ENCODE results near the gene HLA-DOB.

The HLA-DOB gene

DNA sequence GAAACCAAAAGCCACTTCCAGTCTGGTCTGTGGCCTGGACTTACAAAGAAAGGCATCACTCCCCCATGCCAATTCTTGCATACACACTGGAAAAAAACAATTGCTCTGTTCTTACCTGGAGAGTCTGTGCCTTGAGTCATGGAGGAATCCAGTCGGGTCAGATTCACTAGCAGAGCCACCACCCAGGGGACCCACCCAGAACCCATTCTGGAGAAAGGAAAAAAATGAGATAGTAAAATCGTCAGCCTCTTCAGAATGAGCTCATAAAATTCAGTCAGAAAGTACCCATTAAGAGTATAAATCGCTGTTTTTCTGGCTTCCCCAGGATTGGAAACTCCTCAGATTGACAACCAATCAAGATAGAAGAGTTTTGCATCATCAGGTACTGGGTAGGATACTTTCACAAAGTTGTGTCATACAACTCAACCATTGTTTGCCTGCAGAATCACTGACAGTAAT is at the start of gene HLA-DOB:
Gene HLA-DOB, minus strand, starts transcription at position 257 of the 459 bp plus-strand sequence. Its CDS starts 51 bp downstream, at position 206.
- DNase-seq (ENCODE audit: low read depth) = peak; percentile 38
- H3K4me3 ChIP-seq (ENCODE audit: control insufficient read depth, low read depth, low read length) = no peak within 1 kb of the TSS
- TF ChIP-seq, protein P1, sequence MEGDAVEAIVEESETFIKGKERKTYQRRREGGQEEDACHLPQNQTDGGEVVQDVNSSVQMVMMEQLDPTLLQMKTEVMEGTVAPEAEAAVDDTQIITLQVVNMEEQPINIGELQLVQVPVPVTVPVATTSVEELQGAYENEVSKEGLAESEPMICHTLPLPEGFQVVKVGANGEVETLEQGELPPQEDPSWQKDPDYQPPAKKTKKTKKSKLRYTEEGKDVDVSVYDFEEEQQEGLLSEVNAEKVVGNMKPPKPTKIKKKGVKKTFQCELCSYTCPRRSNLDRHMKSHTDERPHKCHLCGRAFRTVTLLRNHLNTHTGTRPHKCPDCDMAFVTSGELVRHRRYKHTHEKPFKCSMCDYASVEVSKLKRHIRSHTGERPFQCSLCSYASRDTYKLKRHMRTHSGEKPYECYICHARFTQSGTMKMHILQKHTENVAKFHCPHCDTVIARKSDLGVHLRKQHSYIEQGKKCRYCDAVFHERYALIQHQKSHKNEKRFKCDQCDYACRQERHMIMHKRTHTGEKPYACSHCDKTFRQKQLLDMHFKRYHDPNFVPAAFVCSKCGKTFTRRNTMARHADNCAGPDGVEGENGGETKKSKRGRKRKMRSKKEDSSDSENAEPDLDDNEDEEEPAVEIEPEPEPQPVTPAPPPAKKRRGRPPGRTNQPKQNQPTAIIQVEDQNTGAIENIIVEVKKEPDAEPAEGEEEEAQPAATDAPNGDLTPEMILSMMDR (conservative IDR thresholded peaks at IDR 0.05; ENCODE audit: control insufficient read depth, insufficient read depth, low read depth, low read length) = no peak

DNA sequence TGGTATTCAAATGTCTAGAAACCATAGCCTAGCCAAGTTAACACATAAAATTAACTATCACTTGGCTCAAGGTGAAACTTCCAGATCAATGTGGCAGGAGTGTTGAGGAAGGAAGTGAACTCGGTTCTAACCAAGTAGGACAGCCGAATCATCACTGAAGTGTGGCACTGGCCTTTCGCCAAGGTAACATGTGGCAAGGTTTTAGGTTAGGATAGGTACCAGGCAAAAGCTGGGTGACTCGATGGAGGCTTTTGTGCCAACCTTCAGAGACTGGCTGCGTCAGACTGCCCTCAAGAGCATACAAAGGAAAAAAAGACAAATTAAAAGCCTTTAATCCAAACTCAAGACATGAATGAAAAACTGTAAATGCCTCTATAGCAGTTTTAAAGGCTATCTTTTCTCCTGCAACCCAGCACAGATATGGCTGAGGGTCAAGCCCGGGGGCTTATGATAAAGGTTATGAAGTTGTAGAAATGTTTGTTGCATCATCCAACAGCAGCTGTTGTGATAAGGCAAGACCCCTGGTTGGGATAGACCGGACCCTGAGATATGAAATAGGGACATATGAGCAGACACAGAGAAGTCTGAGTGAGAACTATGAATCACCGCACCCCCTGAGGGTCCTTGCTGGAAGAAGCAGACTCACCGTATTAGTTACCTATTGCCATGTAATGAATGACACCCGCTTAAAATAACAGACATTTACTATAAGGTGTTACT is 49.1 kb upstream of the HLA-DOB start:
- H3K4me3 ChIP-seq (ENCODE audit: control insufficient read depth, low read depth, low read length) = no peak overlapping the region
- TF ChIP-seq, protein P1 (conservative IDR thresholded peaks at IDR 0.05; ENCODE audit: control insufficient read depth, insufficient read depth, low read depth, low read length) = no peak
- no peak for DNase-seq (ENCODE audit: low read depth)

DNA sequence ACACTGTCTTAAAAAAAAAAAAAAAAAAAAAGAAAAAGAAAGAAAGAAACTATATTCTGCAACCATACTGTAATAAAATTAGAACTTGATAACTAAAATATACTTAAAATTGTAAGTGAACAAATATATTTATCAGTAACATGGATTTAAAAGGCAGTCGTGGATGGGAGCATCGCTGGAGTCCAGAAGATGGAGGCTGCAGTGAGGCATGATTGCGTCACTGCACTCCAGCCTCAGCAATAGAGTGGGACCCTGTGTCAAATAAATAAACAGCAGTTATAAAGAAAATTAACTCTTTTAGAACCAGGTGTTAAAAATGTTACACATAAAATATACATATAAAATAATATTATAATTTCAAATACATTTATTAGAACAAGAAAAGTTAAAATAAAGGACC is 45.9 kb upstream of the HLA-DOB start:
- no peak for DNase-seq (ENCODE audit: low read depth)
- no peak overlapping the region for H3K4me3 ChIP-seq (ENCODE audit: control insufficient read depth, low read depth, low read length)
- TF ChIP-seq, protein P1 (conservative IDR thresholded peaks at IDR 0.05; ENCODE audit: control insufficient read depth, insufficient read depth, low read depth, low read length) = no peak

DNA sequence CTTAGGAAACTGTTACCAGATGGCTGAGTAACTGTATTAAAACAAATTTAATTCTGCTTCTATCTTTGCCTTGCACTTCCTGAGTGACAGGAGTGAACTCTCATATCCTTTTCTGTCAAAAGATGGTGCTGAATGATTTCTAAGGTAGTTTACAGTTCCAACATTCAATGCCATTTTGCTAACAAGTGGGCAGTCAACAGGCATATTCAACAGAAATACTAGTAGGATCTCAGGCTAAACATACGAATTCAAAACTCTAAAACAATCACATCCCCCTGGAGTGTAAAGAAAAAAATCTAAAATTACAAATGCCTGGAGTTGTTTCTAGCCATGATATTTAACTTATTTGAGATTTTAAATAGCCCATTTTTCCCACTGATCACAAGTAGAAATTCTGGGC is 43.9 kb upstream of the HLA-DOB start:
- H3K4me3 ChIP-seq (ENCODE audit: control insufficient read depth, low read depth, low read length) = no peak overlapping the region

GRCh38 chr6:32858194-32858593 is 41.4 kb upstream of the HLA-DOB start:
- no peak overlapping the region for H3K4me3 ChIP-seq (ENCODE audit: control insufficient read depth, low read depth, low read length)
- TF ChIP-seq, protein P1 (conservative IDR thresholded peaks at IDR 0.05; ENCODE audit: control insufficient read depth, insufficient read depth, low read depth, low read length) = no peak
- no peak for DNase-seq (ENCODE audit: low read depth)

More for the DNA sequence above, 43.9 kb upstream of the HLA-DOB start:
- DNase-seq (ENCODE audit: low read depth) = no peak
- TF ChIP-seq, protein P1 (conservative IDR thresholded peaks at IDR 0.05; ENCODE audit: control insufficient read depth, insufficient read depth, low read depth, low read length) = no peak

- no peak overlapping the region for H3K4me3 ChIP-seq (ENCODE audit: control insufficient read depth, low read depth, low read length)
- TF ChIP-seq, protein P1 (conservative IDR thresholded peaks at IDR 0.05; ENCODE audit: control insufficient read depth, insufficient read depth, low read depth, low read length) = no peak
- no peak for DNase-seq (ENCODE audit: low read depth)
These were observed 40.5 kb upstream of the HLA-DOB start for GRCh38 chr6:32857156-32857891.

Data from fibroblast of mammary gland (primary cell).